Dendritic cell treated with granulocyte-macrophage colony-stimulating factor and Interleukin-4, amounts not matched to agents 40 ng/mL and 50 ng/mL, for 4 days (primary cell): Measurements from ENCODE around the gene FARS2.
"Not testable (repeated sequence)": the region's sequence is repeated elsewhere in the genome, so short reads cannot be mapped to it uniquely, and the experiment has no call there.

ENCODE experiments used
- H3K27ac Mint-ChIP-seq: one replicate; pipeline ENCODE4 v1.8.0; 2022; ENCODE audit warnings: mild to moderate bottlenecking, mixed read lengths
- H3K27me3 Mint-ChIP-seq: one replicate; pipeline ENCODE4 v1.8.0; 2022; ENCODE audit warnings: mild to moderate bottlenecking, mixed read lengths
- H3K36me3 Mint-ChIP-seq: one replicate; pipeline ENCODE4 v1.8.0; 2022; ENCODE audit warnings: low read depth, mixed read lengths
- H3K4me1 Mint-ChIP-seq: one replicate; pipeline ENCODE4 v1.8.0; 2022; ENCODE audit warnings: low read depth, mixed read lengths
- H3K4me3 Mint-ChIP-seq: one replicate; pipeline ENCODE4 v1.8.0; 2022; ENCODE audit warnings: mild to moderate bottlenecking, moderate library complexity, mixed read lengths
- H3K9me3 Mint-ChIP-seq: one replicate; pipeline ENCODE4 v1.8.0; 2022; ENCODE audit warnings: mixed read lengths
- intact Hi-C: fragments of 100-400 bp; cut with micrococcal nuclease; formaldehyde crosslinking; loops from one replicate; pipeline ENCODE4 v1.15.0; 2022

Gene FARS2

GRCh38 chr6:5553767-5554166, 292.5 kb downstream of the FARS2 start:
- Mint-ChIP-seq H3K36me3 (peaks cover 13% of the 10 kb centered on the region), H3K9me3 (peaks cover 17% of the 10 kb centered on the region), H3K27me3 (no peaks in the 10 kb centered on the region), H3K27ac (no peak overlapping the region), H3K4me1 (no peaks in the 10 kb centered on the region), H3K4me3 (no peak overlapping the region)
- intact Hi-C loops, result no loop called here

- H3K27me3 Mint-ChIP-seq, result no peaks in the 10 kb centered on the region
- no peak overlapping the region for H3K4me3 Mint-ChIP-seq
Observed at GRCh38 chr6:5554226-5554625, 292.9 kb downstream of the FARS2 start.

GRCh38 chr6:5556011-5556410, 294.7 kb downstream of the FARS2 start:
- no peaks in the 10 kb centered on the region for H3K27me3 Mint-ChIP-seq
- no peaks in the 10 kb centered on the region for H3K4me1 Mint-ChIP-seq
- intact Hi-C loops, result no loop called here
- H3K27ac Mint-ChIP-seq, result no peak overlapping the region
- H3K4me3 Mint-ChIP-seq, result no peak overlapping the region
- peaks cover 7% of the 10 kb centered on the region for H3K9me3 Mint-ChIP-seq
- H3K36me3 Mint-ChIP-seq, result peaks cover 4% of the 10 kb centered on the region

More at GRCh38 chr6:5554226-5554625, 292.9 kb downstream of the FARS2 start:
- no peak overlapping the region for H3K27ac Mint-ChIP-seq
- H3K9me3 Mint-ChIP-seq, result peaks cover 17% of the 10 kb centered on the region
- intact Hi-C loops, result no loop called here
- peaks cover 13% of the 10 kb centered on the region for H3K36me3 Mint-ChIP-seq
- no peaks in the 10 kb centered on the region for H3K4me1 Mint-ChIP-seq

GRCh38 chr6:5557506-5557905, 296.2 kb downstream of the FARS2 start:
- no peak overlapping the region for H3K27ac Mint-ChIP-seq
- H3K4me3 Mint-ChIP-seq, result no peak overlapping the region

DNA sequence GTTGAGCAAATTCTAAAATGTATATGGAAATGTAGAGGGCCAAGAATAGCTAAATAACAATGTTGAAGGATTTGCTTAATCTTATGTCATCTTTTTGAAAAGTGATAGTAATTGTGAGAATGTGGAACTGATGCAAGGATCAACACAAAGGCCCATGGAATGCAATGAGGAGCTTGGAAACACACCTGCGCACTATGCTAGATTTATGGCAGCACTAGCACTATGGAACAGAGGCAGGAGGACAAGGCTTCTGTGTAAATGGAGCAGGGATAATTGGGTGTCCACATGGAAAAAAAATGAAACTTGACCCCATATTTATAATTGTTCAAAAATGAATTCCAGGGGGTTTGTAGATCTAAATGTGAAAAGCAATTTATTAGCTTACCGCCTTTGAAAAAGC, 298.3 kb downstream of the FARS2 start:
- Mint-ChIP-seq H3K4me1 (no peaks in the 10 kb centered on the region), H3K36me3 (no peaks in the 10 kb centered on the region), H3K9me3 (no peaks in the 10 kb centered on the region), H3K27ac (no peak overlapping the region), H3K4me3 (no peak overlapping the region), H3K27me3 (no peaks in the 10 kb centered on the region)
- intact Hi-C loops, result no loop called here

More at GRCh38 chr6:5557506-5557905, 296.2 kb downstream of the FARS2 start:
- H3K4me1 Mint-ChIP-seq, result no peaks in the 10 kb centered on the region
- no peaks in the 10 kb centered on the region for H3K27me3 Mint-ChIP-seq
- intact Hi-C loops, result no loop called here
- no peaks in the 10 kb centered on the region for H3K9me3 Mint-ChIP-seq
- H3K36me3 Mint-ChIP-seq, result no peaks in the 10 kb centered on the region

GRCh38 chr6:5562277-5562676, 301.0 kb downstream of the FARS2 start:
- Mint-ChIP-seq H3K27me3 (no peaks in the 10 kb centered on the region), H3K4me1 (no peaks in the 10 kb centered on the region), H3K4me3 (no peak overlapping the region), H3K27ac (no peak overlapping the region), H3K36me3 (no peaks in the 10 kb centered on the region), H3K9me3 (no peaks in the 10 kb centered on the region)
- intact Hi-C loops, result no loop called here

- no peaks in the 10 kb centered on the region for H3K9me3 Mint-ChIP-seq
Observed at GRCh38 chr6:5563086-5563485, 301.8 kb downstream of the FARS2 start.

DNA sequence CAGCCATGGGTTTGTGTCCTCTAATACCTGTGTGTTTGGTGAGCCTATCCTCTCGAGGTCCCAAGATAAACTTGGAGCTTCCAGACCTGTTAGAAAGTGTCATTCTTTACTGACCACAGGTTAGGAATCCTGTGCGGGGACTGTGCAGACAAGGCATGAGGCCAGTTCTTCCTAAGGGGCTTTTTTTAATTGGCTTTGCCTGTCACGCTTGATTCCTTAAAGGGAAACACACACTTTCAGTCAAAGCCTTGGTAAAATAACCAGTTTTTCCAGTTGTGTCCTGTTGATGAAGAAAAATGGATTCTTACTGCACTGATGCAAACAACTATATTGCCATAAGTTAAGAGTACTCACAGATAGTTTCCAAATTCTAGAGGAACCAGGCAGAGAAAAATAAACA, 303.4 kb downstream of the FARS2 start:
- H3K9me3 Mint-ChIP-seq, H3K4me3 Mint-ChIP-seq, intact Hi-C loops, H3K4me1 Mint-ChIP-seq, H3K27me3 Mint-ChIP-seq, H3K27ac Mint-ChIP-seq, H3K36me3 Mint-ChIP-seq: not testable (repeated sequence)

More at GRCh38 chr6:5563086-5563485, 301.8 kb downstream of the FARS2 start:
- Mint-ChIP-seq H3K4me1 (no peaks in the 10 kb centered on the region), H3K27me3 (no peaks in the 10 kb centered on the region), H3K36me3 (no peaks in the 10 kb centered on the region), H3K27ac (no peak overlapping the region), H3K4me3 (no peak overlapping the region)
- intact Hi-C loops, result no loop called here

GRCh38 chr6:5565971-5566370, 304.7 kb downstream of the FARS2 start:
- H3K9me3 Mint-ChIP-seq, result no peaks in the 10 kb centered on the region
- no peaks in the 10 kb centered on the region for H3K4me1 Mint-ChIP-seq
- intact Hi-C loops, result no loop called here
- no peaks in the 10 kb centered on the region for H3K36me3 Mint-ChIP-seq
- H3K4me3 Mint-ChIP-seq, result no peak overlapping the region
- no peak overlapping the region for H3K27ac Mint-ChIP-seq
- H3K27me3 Mint-ChIP-seq, result no peaks in the 10 kb centered on the region

DNA sequence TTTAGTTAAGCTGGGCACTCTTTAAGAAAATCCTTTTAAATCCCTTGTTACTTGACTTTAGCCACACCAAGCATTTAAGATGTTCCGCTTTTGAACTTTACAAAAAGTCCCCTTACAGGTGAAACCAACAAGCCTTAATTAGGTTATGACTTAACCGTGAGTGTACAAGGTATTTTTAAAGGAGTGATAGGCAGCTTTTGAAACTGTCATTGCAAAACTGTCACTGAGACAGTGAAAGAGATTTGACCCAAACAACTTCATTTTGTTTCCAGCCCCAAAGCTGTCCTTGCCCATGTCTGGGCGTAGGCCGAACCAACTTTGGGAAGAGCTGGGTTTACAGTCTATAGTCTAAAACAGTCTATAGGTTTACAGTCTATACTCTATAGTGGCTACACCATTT, 305.4 kb downstream of the FARS2 start:
- H3K9me3 Mint-ChIP-seq, result no peaks in the 10 kb centered on the region
- no peak overlapping the region for H3K27ac Mint-ChIP-seq
- H3K27me3 Mint-ChIP-seq, result no peaks in the 10 kb centered on the region
- intact Hi-C loops, result no loop called here
- no peaks in the 10 kb centered on the region for H3K36me3 Mint-ChIP-seq
- no peaks in the 10 kb centered on the region for H3K4me1 Mint-ChIP-seq
- H3K4me3 Mint-ChIP-seq, result no peak overlapping the region

GRCh38 chr6:5567352-5567751, 306.0 kb downstream of the FARS2 start:
- H3K4me3 Mint-ChIP-seq, result no peak overlapping the region
- no peaks in the 10 kb centered on the region for H3K4me1 Mint-ChIP-seq

DNA sequence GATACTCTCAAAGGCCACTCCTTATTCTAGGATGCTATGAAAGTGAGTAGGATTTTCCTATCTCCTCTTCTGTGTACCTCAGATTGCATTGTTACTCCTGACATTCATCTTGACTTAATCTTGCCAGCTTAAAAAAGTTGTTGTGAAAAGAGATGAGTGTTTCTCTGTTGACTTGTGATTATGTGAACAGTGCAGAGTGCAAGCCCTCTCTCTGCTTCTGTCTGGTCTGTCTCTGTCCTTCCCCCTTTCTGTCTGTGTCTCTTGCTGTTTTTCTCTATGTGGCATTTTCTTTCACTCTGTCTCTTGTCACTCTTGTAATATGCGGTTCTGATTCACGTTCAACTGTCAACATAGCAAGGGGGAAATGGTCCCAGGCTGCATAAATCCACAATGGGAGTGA, 306.6 kb downstream of the FARS2 start:
- peaks cover 9% of the 10 kb centered on the region for H3K9me3 Mint-ChIP-seq
- intact Hi-C loops, result no loop called here
- H3K4me1 Mint-ChIP-seq, result no peaks in the 10 kb centered on the region
- no peak overlapping the region for H3K27ac Mint-ChIP-seq
- no peak overlapping the region for H3K4me3 Mint-ChIP-seq
- H3K36me3 Mint-ChIP-seq, result no peaks in the 10 kb centered on the region
- H3K27me3 Mint-ChIP-seq, result no peaks in the 10 kb centered on the region

More at GRCh38 chr6:5567352-5567751, 306.0 kb downstream of the FARS2 start:
- Mint-ChIP-seq H3K27ac (no peak overlapping the region), H3K27me3 (no peaks in the 10 kb centered on the region), H3K36me3 (no peaks in the 10 kb centered on the region), H3K9me3 (peaks cover 4% of the 10 kb centered on the region)
- intact Hi-C loops, result no loop called here

GRCh38 chr6:5569491-5569890, 308.2 kb downstream of the FARS2 start:
- Mint-ChIP-seq H3K4me3 (no peak overlapping the region), H3K9me3 (peaks cover 20% of the 10 kb centered on the region), H3K27me3 (no peaks in the 10 kb centered on the region), H3K4me1 (no peaks in the 10 kb centered on the region), H3K27ac (no peak overlapping the region), H3K36me3 (no peaks in the 10 kb centered on the region)
- intact Hi-C loops, result no loop called here

- Mint-ChIP-seq H3K36me3 (no peaks in the 10 kb centered on the region), H3K4me1 (no peaks in the 10 kb centered on the region), H3K27ac (no peak overlapping the region), H3K9me3 (peaks cover 32% of the 10 kb centered on the region), H3K27me3 (no peaks in the 10 kb centered on the region), H3K4me3 (no peak overlapping the region)
- intact Hi-C loops, result no loop called here
Observed at GRCh38 chr6:5570641-5571040, 309.3 kb downstream of the FARS2 start.

- Mint-ChIP-seq H3K27me3 (no peaks in the 10 kb centered on the region), H3K36me3 (no peaks in the 10 kb centered on the region), H3K27ac (no peak overlapping the region), H3K9me3 (no peaks in the 10 kb centered on the region), H3K4me3 (no peak overlapping the region), H3K4me1 (peaks cover 14% of the 10 kb centered on the region)
- intact Hi-C loops, result no loop called here
Observed at GRCh38 chr6:5580736-5581581, 319.6 kb downstream of the FARS2 start.
